AG08396 (cell line): ENCODE results near the gene TRAP1.

Experiments used
- DNase-seq: peaks from one replicate; pipeline ENCODE4 v3.0.0; 2012; ENCODE audit warnings: low spot score, mixed read lengths

TRAP1 gene

GRCh38 chr16:3651461-3652372, 65.6 kb downstream of the TRAP1 start:
- DNase-seq = no peak

GRCh38 chr16:3650631-3651265, 66.6 kb downstream of the TRAP1 start:
- no peak for DNase-seq

GRCh38 chr16:3646348-3646920, 70.9 kb downstream of the TRAP1 start:
- peak; percentile 12 for DNase-seq

GRCh38 chr16:3645504-3646347, 71.6 kb downstream of the TRAP1 start:
- peak; percentile 58 for DNase-seq

- no peak for DNase-seq
Observed at GRCh38 chr16:3645108-3645503, 72.2 kb downstream of the TRAP1 start.

- DNase-seq = no peak
Observed at GRCh38 chr16:3643095-3643730, 74.1 kb downstream of the TRAP1 start.

GRCh38 chr16:3642397-3643094, 74.8 kb downstream of the TRAP1 start:
- peak; percentile 3 for DNase-seq

GRCh38 chr16:3641801-3642396, 75.4 kb downstream of the TRAP1 start:
- DNase-seq = peak; percentile 3

- DNase-seq = no peak
Observed at GRCh38 chr16:3640632-3641501, 76.5 kb downstream of the TRAP1 start.

- no peak for DNase-seq
Observed at GRCh38 chr16:3640207-3640606, 77.1 kb downstream of the TRAP1 start.

GRCh38 chr16:3638916-3639644, 78.2 kb downstream of the TRAP1 start:
- no peak for DNase-seq

GRCh38 chr16:3637371-3637923, 79.9 kb downstream of the TRAP1 start:
- DNase-seq = no peak

- no peak for DNase-seq
Observed at GRCh38 chr16:3625911-3626732, 91.2 kb downstream of the TRAP1 start.

GRCh38 chr16:3625331-3625730, 92.0 kb downstream of the TRAP1 start:
- no peak for DNase-seq

GRCh38 chr16:3623642-3624041, 93.7 kb downstream of the TRAP1 start:
- no peak for DNase-seq

GRCh38 chr16:3618769-3619141, 98.6 kb downstream of the TRAP1 start:
- no peak for DNase-seq
